Gastrocnemius medialis (tissue), 4 donors: ENCODE measurements around the gene KCND1. TPM values are rescaled to one million over a fixed set of nuclear protein-coding genes. Genes with fewer than 3 reads are reported as not detected.
A peak's percentile ranks its signal among the peaks of the same experiment; 100 is the strongest.

Experiments used
- ATAC-seq, 2 donors: fragments of 150-250 bp; one replicate each; pipeline ENCODE4 v1.9.1; 2016
- DNase-seq, 2 donors: peaks; one replicate each; pipeline ENCODE4 v3.0.0-alpha.2; 2019
- H3K27ac ChIP-seq, 4 donors: fragments of 200-600 bp; sonication (generic); 1 replicate in 1 of 4; 2 replicates in 3 of 4; pipeline ENCODE4 v1.5.1; 2016 to 2018; ENCODE audit warnings: mild to moderate bottlenecking in 2 of 4, moderate library complexity in 1 of 4
- H3K27me3 ChIP-seq, 3 donors: fragments of 200-600 bp; sonication (generic) in 2 of 3; 1 replicate in 1 of 3; 2 replicates in 2 of 3; pipeline versions ENCODE4 v1.5.1 to v1.6.0; 2016 to 2019; ENCODE audit warnings: mild to moderate bottlenecking in 1 of 3, moderate library complexity in 1 of 3
- H3K36me3 ChIP-seq, 2 donors: fragments of 200-600 bp; sonication (generic) in 1 of 2; one replicate each; pipeline ENCODE4 v1.5.1; 2017 to 2018
- H3K4me1 ChIP-seq, 2 donors: fragments of 200-600 bp; sonication (generic) in 1 of 2; one replicate each; pipeline ENCODE4 v1.5.1; 2016 to 2017; ENCODE audit warnings: mild to moderate bottlenecking in 2 of 2
- H3K4me3 ChIP-seq, 4 donors: fragments of 200-600 bp; sonication (generic) in 3 of 4; 1 replicate in 1 of 4; 2 replicates in 3 of 4; pipeline ENCODE4 v1.5.1; 2016 to 2019; ENCODE audit warnings: mild to moderate bottlenecking in 2 of 4
- H3K9me3 ChIP-seq, 3 donors: fragments of 200-600 bp; sonication (generic) in 2 of 3; 1 replicate in 1 of 3; 2 replicates in 2 of 3; pipeline ENCODE4 v1.5.1; 2016 to 2019
- POLR2A ChIP-seq, 2 donors: fragments of 450-650 bp; IDR thresholded peaks; one replicate each; pipeline ENCODE4 v1.6.1; 2017; ENCODE audit warnings: antibody characterized with exemption in 2 of 2, mild to moderate bottlenecking in 2 of 2, moderate library complexity in 2 of 2
- in situ Hi-C, 4 donors: fragments of 200-750 bp; cut with MboI; loops; one replicate each; pipeline versions ENCODE4 v1.15.0 to v1.8.0; 2017; ENCODE audit warnings: low sequenced_read_pairs in 4 of 4
- intact Hi-C: fragments of 100-400 bp; cut with DNase I; formaldehyde crosslinking; loops from one replicate; pipeline ENCODE4 v1.15.1; 2023; ENCODE audit warnings: low total_unique reads
- total RNA-seq, 4 donors: library from RNA; depleted of rRNA; stranded (reverse); fragments of >200 nt; gene quantifications; one replicate each; pipeline versions ENCODE4 v1.1.0 to v1.2.3, GENCODE V29; 2016
- TF ChIP-seq, protein P1 (sequence below), 5 experiments: fragments of 450-650 bp in 3 of 5; fragments of 200-600 bp in 2 of 5; sonication (generic) in 2 of 5; IDR thresholded peaks in 4 of 5; conservative IDR thresholded peaks in 1 of 5; 1 replicate in 4 of 5; 2 replicates in 1 of 5; pipeline ENCODE4 v1.5.1; 2016 to 2019; ENCODE audit warnings: antibody characterized with exemption in 5 of 5, mild to moderate bottlenecking in 3 of 5, moderate library complexity in 3 of 5

KCND1 gene
- total RNA-seq, 4 donors from 2014 or later: 0.09 to 1.2 (median 0.77) TPM

GRCh38 chrX:48937054-48937907 lies 34.4 kb downstream of the KCND1 start:
- intact Hi-C loops (no loop called here), in situ Hi-C loops (loop anchor here in 1 of 4 donors (25.0 kb wide), 1 partner anchor 300 kb away; no protein-coding TSS in a partner anchor)
- no peak for ATAC-seq
- peaks cover 0 to 12% of the 10 kb centered on the region in 2 donors for H3K36me3 ChIP-seq
- no peak overlapping the region for H3K27ac ChIP-seq
- H3K4me3 ChIP-seq: no peak overlapping the region
- H3K9me3 ChIP-seq: no peaks in the 10 kb centered on the region
- TF ChIP-seq, protein P1, sequence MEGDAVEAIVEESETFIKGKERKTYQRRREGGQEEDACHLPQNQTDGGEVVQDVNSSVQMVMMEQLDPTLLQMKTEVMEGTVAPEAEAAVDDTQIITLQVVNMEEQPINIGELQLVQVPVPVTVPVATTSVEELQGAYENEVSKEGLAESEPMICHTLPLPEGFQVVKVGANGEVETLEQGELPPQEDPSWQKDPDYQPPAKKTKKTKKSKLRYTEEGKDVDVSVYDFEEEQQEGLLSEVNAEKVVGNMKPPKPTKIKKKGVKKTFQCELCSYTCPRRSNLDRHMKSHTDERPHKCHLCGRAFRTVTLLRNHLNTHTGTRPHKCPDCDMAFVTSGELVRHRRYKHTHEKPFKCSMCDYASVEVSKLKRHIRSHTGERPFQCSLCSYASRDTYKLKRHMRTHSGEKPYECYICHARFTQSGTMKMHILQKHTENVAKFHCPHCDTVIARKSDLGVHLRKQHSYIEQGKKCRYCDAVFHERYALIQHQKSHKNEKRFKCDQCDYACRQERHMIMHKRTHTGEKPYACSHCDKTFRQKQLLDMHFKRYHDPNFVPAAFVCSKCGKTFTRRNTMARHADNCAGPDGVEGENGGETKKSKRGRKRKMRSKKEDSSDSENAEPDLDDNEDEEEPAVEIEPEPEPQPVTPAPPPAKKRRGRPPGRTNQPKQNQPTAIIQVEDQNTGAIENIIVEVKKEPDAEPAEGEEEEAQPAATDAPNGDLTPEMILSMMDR (IDR thresholded peaks at IDR 0.05 in 4 of 5, conservative IDR thresholded peaks at IDR 0.05 in 1 of 5): no peak
- TF ChIP-seq POLR2A (IDR thresholded peaks at IDR 0.05): no peak
- DNase-seq: peak in 1 of 2 donors; percentile 25
- no peaks in the 10 kb centered on the region for H3K27me3 ChIP-seq
- no peaks in the 10 kb centered on the region for H3K4me1 ChIP-seq

GRCh38 chrX:48936429-48937053 lies 35.1 kb downstream of the KCND1 start:
- no peak overlapping the region for H3K4me3 ChIP-seq
- TF ChIP-seq, protein P1 (IDR thresholded peaks at IDR 0.05 in 4 of 5, conservative IDR thresholded peaks at IDR 0.05 in 1 of 5): no peak
- TF ChIP-seq POLR2A (IDR thresholded peaks at IDR 0.05): no peak
- intact Hi-C loops (no loop called here), in situ Hi-C loops (loop anchor here in 1 of 4 donors (25.0 kb wide), 1 partner anchor 299 kb away; no protein-coding TSS in a partner anchor)
- no peaks in the 10 kb centered on the region for H3K4me1 ChIP-seq
- peaks cover 0 to 12% of the 10 kb centered on the region in 2 donors for H3K36me3 ChIP-seq
- H3K27me3 ChIP-seq: no peaks in the 10 kb centered on the region
- no peak for DNase-seq
- ATAC-seq: no peak
- H3K9me3 ChIP-seq: no peaks in the 10 kb centered on the region
- no peak overlapping the region for H3K27ac ChIP-seq

DNA sequence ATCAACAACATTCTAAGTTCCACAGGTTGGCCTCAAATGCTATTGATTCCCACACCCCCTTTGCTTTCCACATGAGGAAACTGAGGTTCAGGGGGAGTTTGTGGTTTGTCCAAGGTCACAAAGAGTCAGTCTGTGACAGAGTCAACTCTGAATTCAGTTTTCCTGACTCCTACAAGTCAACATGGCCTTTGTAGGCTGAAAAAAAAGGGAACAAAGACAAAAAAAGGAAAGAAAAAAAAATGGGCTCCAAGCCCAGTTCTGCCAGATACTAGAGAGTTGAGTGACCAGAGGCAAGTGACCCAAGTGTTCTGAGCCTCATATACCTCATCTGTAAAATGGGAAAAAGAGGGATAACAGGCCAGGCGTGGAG lies 36.4 kb downstream of the KCND1 start:
- Histone ChIP-seq H3K9me3 (no peaks in the 10 kb centered on the region), H3K36me3 (peaks cover 0 to 18% of the 10 kb centered on the region in 2 donors), H3K4me3 (no peak overlapping the region), H3K27me3 (no peaks in the 10 kb centered on the region), H3K4me1 (no peaks in the 10 kb centered on the region), H3K27ac (no peak overlapping the region)
- intact Hi-C loops (no loop called here), in situ Hi-C loops (loop anchor here in 1 of 4 donors (25.0 kb wide), 1 partner anchor 298 kb away; no protein-coding TSS in a partner anchor)
- ATAC-seq (no peak), DNase-seq (no peak)
- TF ChIP-seq, protein P1 (IDR thresholded peaks at IDR 0.05 in 4 of 5, conservative IDR thresholded peaks at IDR 0.05 in 1 of 5): no peak
- no peak for TF ChIP-seq POLR2A (IDR thresholded peaks at IDR 0.05)

DNA sequence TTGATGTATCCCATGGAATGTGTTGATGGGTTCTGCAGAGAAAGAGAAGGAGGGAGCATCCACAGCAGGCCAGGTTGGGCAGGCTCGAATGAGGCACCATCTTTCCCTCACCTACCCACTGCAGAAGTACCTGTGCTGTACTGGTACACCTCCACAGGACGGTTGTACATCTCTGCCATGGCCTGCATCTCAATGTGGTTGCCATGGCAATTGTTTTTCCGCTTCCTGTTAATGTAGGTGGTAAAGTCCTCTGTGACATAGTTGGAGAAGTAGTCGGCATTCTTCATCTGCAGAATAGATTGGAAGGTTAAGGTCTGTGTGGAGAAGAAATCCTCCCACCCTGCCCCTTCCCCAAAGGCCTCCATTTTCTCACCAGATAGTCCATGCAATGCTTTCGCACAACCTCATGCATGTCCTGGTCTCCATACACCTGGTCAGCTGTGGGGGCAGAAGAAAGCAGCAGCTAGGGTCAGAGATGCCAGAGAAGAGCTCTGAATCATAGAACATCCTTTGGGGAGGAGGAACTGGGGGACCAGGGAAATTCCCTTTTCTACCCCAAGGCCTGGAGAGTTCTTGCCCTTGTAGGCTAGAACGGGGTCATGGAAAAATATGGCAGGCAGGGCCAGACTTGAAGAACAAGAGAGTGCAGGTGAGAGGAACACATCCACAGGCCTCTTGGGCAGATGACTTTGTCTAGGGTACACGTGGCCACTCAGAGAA lies 36.9 kb downstream of the KCND1 start:
- TF ChIP-seq, protein P1 (IDR thresholded peaks at IDR 0.05 in 4 of 5, conservative IDR thresholded peaks at IDR 0.05 in 1 of 5): no peak
- no peak for TF ChIP-seq POLR2A (IDR thresholded peaks at IDR 0.05)
- no peak for DNase-seq
- ATAC-seq: no peak
- in situ Hi-C loops (loop anchor here in 1 of 4 donors (25.0 kb wide), 1 partner anchor 297 kb away; no protein-coding TSS in a partner anchor), intact Hi-C loops (no loop called here)
- no peaks in the 10 kb centered on the region for H3K27me3 ChIP-seq
- H3K9me3 ChIP-seq: no peaks in the 10 kb centered on the region
- peaks cover 0 to 23% of the 10 kb centered on the region in 2 donors for H3K36me3 ChIP-seq
- no peak overlapping the region for H3K27ac ChIP-seq
- no peak overlapping the region for H3K4me3 ChIP-seq
- H3K4me1 ChIP-seq: no peaks in the 10 kb centered on the region
